Ureter (tissue), 1 donor: ENCODE results near the gene SRPK3. TPM values are rescaled to one million over a fixed set of nuclear protein-coding genes. Genes with fewer than 3 reads are reported as not detected.

ENCODE experiments used
- DNase-seq: peaks from one replicate; pipeline ENCODE4 v3.0.0-alpha.2; 2020; ENCODE audit warnings: low spot score
- total RNA-seq: library from RNA; stranded (reverse); gene quantifications from one replicate; pipeline ENCODE4 v1.2.4, GENCODE V29; 2023
- donor health status: DM: yes; HTN: yes; CAD: no.

Gene SRPK3
- total RNA-seq, 1 donor from 2014 or later, result 2.7 TPM

GRCh38 chrX:153770601-153771414 is 10.0 kb upstream of the SRPK3 start:
- no peak for DNase-seq

- no peak for DNase-seq
Measured at GRCh38 chrX:153771415-153772315, 9.2 kb upstream of the SRPK3 start.

GRCh38 chrX:153772316-153773217 is 8.3 kb upstream of the SRPK3 start:
- no peak for DNase-seq

- DNase-seq, result no peak
Measured at GRCh38 chrX:153773218-153773611, 7.6 kb upstream of the SRPK3 start.

GRCh38 chrX:153773741-153774575 is 6.9 kb upstream of the SRPK3 start:
- no peak for DNase-seq

GRCh38 chrX:153774576-153775292 is 6.1 kb upstream of the SRPK3 start:
- no peak for DNase-seq

GRCh38 chrX:153775293-153776119 is 5.3 kb upstream of the SRPK3 start:
- DNase-seq, result no peak

GRCh38 chrX:153776120-153776599 is 4.7 kb upstream of the SRPK3 start:
- DNase-seq, result no peak

- no peak for DNase-seq
Measured at GRCh38 chrX:153776611-153777045, 4.2 kb upstream of the SRPK3 start.

- DNase-seq, result no peak
Measured at GRCh38 chrX:153777261-153778090, 3.4 kb upstream of the SRPK3 start.

GRCh38 chrX:153778181-153778580 is 2.7 kb upstream of the SRPK3 start:
- DNase-seq, result no peak

- DNase-seq, result no peak
Measured at GRCh38 chrX:153778684-153779101, 2.1 kb upstream of the SRPK3 start.

GRCh38 chrX:153779891-153780677 is 757 bp upstream of the SRPK3 start:
- DNase-seq, result no peak

GRCh38 chrX:153781428-153782047 is 697 bp downstream of the SRPK3 start:
- DNase-seq, result no peak

- no peak for DNase-seq
Measured at GRCh38 chrX:153782313-153782712, 1.5 kb downstream of the SRPK3 start.

- no peak for DNase-seq
Measured at GRCh38 chrX:153782871-153783270, 2.0 kb downstream of the SRPK3 start.
